GM21360 (cell line): ENCODE measurements around the gene MYH15.

Experiments used
- ATAC-seq: cut with Tn5 transposase; IDR thresholded peaks from one replicate; pipeline ENCODE4 v1.9.1; 2021; ENCODE audit warnings: mild to moderate bottlenecking, moderate library complexity; ENCODE audit not compliant: unreplicated experiment

Gene MYH15

DNA sequence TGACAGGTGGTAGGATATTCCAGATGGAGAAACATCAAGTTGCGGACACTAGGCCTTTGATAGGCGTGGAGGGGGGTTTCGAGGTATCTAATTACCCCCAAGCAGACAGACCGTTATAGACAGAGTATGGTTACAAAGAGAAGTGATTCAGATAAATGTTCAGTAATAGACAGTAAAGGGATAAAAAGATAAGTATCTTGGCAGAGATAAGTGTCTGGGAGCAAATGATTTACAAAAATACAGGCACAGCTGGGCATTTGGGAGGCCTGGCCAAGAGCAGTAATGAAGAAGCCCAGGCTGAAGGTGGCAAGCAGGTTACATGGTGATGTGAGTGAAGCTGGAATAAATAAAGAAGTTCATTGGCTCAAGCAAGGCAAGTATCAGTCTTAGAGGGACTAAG is 659 bp upstream of the MYH15 start:
- no peak for ATAC-seq

DNA sequence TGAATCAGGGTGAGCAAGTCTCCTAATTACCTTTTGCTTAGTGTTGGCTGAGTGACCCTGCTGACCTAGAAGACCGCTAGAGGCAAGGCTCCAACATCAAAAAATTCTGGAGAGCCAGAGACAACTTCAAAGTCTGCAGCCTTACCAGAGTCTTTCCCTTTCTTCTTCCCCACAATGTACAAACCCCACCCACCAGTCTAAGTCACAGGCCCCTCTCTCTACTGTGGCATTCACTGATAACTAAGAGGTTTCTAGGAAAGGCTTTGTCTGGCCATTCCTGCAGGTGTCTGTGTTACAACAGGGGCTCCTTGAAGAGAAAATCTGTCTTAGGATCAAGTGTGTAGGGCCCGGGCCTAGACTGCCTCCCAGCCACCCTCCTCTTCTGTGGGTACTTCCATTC is 525 bp downstream of the MYH15 start:
- ATAC-seq = no peak

DNA sequence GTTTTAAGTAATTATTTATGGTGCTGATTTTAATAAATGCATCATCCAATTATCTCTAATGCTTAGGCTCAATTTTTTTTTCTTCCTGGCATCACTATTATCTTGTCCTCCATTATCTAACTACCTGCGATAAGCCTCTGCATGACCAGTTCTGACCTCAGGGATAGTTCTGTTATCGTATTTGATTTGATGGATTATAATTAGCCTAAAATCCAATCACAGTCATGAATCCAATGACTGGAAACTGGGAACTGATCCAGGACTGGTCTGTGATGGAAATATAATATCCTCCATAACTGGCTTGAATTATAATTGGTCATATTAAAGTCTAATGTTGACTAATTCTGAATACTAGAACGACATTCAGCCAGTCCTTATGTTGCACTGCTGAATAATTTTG is 1.1 kb downstream of the MYH15 start:
- ATAC-seq = no peak

DNA sequence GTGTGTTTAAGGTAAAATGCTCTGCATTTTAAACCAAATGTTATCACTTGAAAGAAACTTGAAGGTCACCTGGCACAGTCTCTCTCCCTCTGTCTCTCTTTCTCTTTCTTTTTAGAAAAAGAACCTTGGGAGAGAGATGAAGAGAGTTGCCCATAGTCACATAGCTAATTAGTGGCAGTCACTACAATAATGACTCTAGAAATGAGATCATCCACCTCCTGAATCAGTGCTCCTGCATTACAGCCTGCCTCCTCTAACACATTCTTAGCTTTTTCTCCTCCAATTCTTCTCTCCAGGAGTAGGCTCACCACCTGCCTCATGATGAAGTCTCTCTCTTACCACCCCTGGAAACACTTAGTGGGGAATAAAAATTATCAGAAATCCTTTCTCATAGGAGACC is 2.5 kb downstream of the MYH15 start:
- no peak for ATAC-seq

DNA sequence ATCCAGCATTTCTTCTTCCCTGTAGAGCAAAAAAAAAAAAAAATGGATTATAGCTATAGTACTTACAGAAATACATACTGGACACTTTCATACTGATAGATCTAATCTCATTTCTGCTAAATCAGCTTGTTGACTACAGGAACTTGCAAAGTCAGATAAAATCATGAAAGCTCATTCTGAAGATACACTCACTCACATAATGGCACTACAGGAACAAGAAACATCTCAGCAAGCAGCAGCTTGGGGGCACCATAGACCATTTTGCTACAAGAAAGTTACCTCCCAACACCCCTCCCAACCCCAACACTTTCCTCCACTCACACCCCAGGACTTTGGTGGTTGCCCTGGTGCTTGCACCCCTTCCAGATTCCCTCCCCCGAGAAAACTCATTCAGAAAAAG is 4.6 kb downstream of the MYH15 start:
- ATAC-seq = no peak

DNA sequence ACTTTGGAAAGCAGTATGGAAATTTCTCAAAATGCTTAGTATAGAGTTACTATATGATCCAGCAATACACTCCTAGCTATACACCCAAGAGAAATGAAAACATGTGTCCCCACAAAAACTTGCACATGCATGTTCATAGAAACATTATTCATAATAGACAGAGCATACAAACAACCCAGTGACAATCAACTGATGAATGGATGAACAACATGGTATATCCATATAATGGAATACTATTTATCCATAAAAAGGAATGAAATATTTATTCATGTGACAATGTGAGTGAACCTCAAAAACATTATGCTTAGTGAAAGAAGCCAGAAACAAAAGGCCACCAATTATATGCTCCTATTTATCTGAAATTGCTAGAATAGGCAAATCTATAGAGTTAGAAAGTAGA is 6.7 kb downstream of the MYH15 start:
- ATAC-seq = no peak

DNA sequence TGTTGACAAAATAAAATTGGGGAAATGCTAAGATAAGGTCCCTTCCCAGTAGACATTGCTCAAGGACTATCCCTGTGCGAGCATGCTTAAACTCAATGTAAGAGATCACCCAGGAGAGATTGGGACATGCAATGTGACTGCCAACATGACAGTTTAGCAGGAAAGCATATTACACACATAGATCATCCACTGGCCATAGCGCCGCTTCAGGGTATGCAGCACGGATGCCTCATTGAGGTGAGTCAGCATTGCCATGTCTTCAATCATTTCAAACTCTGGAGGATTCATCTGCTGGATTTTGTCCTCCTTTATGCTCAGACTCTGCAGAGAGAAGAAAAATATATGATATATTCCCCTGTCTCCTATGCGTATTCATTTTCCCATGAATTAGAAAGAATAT is 8.9 kb downstream of the MYH15 start:
- no peak for ATAC-seq

DNA sequence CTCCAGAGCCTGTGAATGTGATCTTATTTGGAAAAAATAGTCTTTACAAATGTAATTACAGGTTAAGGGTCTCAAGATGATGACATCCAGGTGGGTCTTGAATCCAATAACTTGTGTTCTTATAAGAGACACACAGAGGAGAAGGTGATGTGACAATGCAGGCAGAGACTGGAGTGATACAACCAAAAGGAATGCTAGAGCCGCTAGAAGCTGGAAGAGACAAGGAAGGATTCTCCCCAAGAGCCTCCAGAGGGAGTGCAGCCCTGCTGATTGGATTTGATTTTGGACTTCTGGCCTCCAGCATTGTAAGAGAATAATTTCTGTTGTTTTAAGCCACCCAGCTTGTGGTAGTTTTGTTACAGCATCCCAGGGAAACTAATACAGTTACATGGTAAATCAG is 9.7 kb downstream of the MYH15 start:
- no peak for ATAC-seq

DNA sequence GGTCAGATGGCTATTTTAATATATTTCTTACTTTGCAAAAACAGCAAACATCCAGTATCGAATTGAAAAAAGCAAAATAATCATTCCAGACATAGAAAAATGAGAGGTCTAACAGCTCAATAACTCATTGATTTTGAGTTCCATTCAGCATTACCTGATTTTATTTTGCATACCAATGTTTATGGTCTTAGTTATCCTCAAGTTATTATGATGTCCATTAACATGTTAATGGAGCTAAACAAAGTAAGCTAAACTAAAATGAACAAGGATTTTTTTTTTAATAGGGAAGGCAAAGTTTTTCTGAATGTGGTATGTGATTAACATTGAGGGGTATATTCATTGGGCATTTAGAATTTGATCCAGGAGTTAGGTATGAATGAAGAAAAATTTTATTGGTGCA is 13.1 kb downstream of the MYH15 start:
- ATAC-seq = no peak

DNA sequence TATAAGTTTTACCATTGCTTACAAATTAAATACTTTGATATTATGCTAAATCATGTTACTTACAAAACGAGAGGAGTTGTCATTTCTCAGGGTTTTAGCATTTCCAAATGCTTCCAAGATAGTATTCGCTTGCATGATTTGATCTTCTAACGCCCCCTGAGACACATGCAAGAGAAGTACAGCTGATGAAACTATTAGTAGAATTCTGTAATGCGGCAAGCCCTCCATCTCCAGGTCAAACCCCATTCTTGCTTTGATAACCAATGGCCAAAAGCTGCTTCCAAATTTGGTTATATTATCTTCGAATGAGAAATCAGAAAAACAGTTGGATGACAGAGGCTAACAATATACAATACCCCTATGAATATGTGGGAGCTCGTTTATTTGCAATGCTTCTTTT is 14.7 kb downstream of the MYH15 start:
- no peak for ATAC-seq

DNA sequence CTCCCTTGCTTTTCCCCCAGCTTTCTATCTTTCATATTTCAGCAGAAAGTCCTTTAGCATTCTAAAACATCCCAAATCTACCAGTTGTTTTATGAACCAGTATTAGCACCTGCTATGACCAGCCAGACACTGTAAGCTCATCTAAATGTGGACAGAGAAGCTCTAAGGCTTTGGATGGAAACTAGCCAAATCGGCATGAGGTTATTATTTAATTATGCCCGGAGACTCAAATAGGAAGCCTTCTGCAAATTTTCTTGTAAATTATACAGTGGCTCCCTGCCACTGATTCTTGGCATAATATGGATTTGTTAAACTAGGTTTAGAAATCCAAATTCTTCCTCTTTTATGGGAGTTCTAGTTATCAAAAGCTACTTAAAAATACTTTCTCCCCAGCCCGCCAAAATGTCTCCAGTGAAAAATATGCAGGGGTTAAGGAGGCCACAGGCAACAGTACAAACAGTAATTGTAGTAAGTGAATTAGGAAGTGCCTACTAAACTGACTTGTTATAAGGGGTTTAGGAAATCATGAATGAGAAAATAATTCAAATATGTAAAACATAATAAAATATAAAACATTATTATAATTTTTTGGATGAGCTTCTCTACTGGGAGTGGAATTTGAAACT is 15.4 kb downstream of the MYH15 start:
- ATAC-seq = no peak

DNA sequence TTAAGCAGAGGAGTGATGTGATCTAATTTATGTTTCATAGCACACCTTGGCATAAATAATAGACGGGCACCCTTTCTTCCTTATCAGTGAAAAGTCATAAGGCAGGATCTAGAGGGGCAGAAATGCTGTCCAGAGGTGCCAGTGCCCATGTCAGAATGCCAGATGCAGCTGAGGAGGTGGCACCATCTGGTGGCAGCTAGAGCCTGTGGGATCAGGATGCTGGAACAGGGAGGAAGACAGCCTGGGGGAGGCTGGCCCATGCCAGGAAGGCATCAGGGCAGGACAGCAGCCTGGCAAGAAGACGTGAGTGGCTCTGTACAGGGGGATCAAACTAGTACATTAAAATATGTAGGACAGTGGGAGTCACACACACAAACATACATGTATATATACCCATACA is 16.5 kb downstream of the MYH15 start:
- ATAC-seq = no peak

DNA sequence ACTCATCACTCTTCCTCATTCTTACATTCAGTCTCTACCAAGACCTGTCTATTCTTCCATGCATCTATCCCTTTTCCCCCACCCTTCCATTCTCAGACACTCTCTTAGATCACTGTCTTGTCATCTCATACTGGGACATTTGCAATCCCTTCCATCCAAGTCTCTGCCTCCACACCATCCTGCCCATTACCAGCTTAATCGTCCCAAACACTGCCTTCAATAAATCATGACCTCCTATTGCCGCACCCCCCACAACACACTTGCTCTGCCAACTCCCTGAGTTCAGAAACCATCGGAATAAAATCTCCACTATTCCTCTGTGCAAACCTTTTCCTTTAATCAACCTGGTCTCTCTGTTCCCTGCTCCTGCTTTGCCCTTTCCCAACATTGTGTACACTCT is 18.9 kb downstream of the MYH15 start:
- no peak for ATAC-seq

DNA sequence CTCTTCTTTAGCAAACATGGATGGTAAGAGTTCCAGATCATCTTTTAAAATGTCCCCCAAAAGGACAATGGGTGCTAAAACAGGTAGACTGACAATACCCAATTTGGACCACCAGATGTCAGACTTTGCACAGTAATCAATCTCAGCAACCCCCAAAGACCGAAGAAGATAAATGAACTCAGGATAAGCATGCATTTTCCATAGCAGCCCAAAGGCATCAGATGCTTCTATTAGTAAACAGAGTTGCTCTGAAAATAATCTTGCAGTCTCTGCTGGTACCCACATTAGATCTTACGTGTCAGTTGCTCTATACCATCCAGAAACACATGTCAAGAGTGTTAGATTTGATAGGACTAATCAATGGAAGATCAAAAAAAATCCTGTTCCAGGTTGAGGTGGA is 20.6 kb downstream of the MYH15 start:
- ATAC-seq = peak; percentile 67

DNA sequence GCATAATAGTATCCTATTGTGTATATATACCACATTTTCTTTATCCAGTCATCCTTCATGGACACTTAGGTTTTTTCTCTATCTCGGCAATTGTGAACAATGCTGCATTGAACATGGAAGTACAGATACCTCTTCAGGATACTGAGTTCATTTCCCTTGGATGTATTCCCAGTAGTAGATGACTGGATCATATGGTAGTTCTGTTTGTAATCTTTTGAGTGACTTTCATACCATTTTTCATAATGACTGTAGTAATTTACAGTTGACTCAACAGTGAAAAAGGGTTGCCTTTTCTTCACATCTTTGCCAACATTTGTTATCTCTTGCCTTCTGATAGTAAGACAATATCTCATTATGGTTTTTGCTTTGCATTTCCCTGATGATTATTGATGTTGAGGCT is 21.8 kb downstream of the MYH15 start:
- no peak for ATAC-seq

DNA sequence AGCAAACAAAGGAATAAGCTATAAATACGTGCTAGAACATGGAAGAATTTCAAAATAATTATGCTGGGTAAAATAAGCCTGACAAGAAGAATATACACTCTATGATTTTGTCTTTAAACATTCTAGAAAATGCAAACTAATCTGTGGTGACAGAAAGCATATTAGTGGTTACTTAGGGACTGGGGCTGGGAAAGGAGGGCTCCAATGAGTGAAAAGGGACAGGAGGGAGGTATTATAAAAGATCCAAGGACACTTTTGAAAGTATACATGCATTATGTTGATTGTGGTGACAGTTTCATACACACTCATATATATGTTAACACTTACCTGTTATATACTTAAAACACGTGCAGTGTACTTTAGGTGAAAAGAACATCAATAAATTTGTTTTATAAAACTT is 23.0 kb downstream of the MYH15 start:
- ATAC-seq = no peak

DNA sequence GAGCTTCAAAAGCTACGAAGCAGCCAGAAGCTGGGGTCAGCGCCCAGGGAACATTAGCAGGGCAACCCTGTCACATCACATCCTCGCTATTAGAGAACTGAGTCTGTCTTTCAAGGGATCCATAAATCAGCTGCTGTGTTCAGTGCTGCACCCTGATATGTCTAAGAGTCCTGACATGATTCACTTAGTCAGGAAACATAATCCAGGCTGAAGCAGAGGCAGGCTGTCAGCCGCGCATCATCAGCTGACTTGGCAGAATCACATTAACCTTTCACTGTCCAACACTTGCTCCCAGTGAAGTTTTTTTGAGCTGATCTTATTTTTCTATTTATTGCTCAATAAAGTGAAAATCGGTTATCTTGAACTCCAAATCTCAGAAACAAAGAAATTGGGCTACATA is 23.5 kb downstream of the MYH15 start:
- ATAC-seq = no peak

DNA sequence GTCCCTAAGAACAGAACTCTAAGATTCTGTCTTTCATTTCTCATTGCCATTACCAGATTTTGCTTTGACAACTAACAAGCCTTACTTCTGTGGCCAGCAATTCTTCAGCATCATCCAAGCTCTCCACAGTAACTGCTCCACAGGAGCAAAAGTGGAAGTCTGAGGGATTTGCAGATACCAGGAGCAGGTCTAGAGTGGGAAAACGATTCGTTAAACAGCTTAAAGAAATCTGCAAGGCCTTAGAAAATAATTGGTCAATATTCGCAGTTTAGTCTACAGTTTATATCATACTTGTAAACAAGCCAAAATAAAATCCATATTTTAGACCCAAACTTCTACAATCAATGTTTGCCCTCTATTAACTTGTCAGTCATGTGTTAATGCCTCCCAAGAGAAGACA is 24.1 kb downstream of the MYH15 start:
- ATAC-seq = no peak

DNA sequence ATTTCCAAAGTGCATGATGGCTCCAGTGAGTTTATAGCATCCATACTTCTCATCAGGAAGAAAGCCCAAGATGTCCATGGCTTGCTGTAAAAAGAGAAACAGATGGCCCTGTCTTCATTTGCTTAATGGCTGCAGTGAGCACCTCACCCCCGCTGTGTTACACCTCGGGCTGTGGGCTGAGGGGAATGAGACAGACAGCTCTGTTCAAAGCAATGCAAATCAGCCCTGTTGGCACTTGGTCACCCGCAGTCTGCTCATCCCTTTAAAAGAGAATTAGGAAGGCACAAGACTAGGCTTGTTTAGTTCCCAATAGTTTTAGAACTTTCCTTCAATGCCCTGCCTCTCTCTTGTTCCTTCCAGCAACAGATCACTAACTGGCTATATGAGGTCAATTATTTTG is 25.2 kb downstream of the MYH15 start:
- ATAC-seq = no peak

DNA sequence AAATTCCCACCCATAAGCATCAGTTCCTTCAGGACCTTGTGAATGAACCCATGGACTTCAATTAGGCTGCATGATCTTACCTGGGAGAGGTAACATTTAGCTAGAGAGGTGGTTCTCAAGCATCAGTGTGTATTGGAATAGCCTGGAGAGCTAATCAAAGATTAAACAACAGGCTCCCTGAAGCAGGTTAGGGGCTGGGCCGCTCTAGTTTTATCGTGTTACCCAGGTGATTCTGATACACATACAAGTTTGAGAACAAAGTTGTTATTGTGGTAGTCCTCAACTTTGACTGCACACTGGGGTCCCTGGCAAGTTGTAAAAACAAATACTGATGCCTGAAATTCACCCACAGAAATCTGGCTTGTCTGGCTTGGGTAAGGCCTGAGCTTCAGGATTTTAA is 31.2 kb downstream of the MYH15 start:
- ATAC-seq = no peak

DNA sequence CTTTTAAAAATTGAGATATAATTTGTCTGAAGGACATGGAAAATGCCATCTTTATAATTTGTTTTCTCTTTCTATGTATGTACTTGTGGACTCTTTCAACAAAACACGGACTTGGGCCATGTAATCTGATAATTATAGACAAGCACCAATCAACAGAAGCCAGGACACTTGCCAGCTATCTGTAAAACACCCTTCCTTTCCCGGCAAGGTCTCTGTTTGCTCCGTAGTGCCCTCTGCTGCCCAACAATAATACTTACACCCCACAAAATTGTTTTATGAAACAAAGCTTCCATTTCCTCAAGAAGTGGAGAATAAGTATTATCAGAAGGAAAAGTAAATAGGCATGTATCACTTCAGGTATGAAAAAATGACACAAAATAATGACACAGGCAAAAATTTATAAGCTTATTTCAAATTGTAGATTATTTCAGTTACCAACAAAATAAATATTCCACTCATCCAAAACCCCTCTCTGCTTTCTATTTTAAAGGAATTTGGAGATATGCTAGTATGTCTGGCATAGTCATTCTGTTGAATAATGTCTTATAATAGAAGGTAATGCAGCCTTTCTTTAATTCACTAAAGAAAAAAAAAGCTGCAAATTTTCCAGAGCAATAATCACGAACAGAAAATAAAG is 32.8 kb downstream of the MYH15 start:
- ATAC-seq = no peak

DNA sequence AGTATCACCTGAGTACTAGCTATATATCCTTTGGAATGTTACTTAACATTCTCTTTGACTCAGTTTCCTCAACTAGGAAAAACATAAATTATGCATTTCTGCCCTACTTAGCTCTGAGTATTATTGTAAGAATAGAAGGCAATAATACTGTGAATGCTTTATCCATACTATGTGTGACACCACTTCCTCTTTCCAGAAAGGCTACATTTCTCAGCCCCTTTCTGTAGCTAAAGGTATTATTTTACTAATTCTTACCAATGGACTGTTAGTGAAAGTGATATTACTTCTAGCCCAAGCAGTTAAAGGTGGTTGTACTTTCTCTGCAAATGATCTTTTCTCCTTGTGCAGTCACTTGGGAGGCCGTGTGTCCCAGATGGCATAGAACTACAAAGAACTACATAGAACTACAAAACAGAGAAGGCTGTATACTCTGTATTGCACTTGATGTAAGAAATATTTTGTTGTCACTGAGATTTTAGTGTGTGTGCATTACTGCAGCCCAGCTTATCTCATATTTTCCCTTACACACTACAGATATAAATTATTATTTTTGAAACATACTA is 35.1 kb downstream of the MYH15 start:
- no peak for ATAC-seq

DNA sequence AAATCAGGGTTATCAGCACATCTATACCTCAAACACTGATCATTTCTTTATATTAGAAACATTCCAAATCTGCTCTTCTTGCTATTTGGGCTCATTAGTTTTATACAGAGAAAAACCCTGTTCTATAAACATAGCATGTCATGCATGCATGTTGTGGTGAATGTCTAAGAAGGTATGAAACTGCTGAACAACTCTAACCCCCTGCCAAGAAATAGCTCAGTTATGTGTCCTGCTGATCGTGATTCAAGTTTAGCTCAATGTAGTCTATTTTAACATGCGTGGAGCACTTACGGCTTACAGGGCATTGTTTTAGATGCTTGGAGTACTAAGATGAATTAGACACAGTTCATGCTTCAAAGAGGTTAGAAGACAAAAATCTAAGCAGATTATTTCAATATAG is 35.8 kb downstream of the MYH15 start:
- no peak for ATAC-seq
